ENCODE measurements around the gene GGT6.
"Not testable (repeated sequence)": the region's sequence is repeated elsewhere in the genome, so short reads cannot be mapped to it uniquely, and the experiment has no call there.

GGT6 gene, protein sequence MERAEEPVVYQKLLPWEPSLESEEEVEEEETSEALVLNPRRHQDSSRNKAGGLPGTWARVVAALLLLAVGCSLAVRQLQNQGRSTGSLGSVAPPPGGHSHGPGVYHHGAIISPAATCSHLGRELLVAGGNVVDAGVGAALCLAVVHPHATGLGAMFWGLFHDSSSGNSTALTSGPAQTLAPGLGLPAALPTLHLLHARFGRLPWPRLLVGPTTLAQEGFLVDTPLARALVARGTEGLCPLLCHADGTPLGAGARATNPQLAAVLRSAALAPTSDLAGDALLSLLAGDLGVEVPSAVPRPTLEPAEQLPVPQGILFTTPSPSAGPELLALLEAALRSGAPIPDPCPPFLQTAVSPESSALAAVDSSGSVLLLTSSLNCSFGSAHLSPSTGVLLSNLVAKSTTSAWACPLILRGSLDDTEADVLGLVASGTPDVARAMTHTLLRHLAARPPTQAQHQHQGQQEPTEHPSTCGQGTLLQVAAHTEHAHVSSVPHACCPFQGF

DNA sequence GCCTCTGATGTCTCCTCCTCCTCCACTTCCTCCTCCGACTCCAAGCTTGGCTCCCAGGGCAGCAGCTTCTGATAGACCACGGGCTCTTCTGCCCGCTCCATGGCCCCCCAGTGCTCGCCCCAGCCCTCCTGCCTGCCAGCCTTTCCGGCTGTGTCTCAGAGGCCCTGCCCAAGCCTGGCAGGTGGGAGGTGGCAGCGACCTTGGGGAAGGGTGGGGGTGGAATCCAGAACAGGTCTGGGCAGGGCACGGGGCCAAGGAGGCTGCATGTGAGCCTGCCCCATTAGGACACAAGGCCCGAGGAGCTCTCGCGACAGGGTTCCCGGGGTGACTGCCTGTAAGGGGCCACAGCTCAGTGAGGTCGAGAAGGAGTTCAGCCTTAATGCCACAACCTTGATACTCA lies at the start of gene GGT6:
TSS of gene GGT6 (minus strand) at position 157 of the 400 bp plus-strand sequence. CDS start at position 101, 56 bp downstream.
- no peak for DNase-seq

DNA sequence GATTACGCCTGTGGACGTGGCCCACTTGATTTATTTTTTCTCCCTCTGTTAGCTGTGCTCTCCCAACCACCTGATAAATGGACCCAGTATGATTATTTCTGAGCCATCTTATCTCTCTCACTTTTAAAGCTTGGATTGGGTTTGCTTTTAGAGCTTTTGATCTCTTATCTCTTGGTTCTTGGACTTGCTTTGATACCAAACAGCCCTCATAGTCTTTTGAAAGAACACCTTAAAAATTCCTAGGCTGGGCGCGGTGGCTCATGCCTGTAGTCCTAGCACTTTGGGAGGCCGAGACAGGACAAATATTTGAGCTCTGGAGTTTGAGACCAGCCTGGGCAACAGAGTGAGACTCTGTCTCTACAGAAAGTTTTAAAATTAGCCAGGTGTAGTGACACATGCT lies 49.8 kb upstream of the GGT6 start:
- DNase-seq = no peak

DNA sequence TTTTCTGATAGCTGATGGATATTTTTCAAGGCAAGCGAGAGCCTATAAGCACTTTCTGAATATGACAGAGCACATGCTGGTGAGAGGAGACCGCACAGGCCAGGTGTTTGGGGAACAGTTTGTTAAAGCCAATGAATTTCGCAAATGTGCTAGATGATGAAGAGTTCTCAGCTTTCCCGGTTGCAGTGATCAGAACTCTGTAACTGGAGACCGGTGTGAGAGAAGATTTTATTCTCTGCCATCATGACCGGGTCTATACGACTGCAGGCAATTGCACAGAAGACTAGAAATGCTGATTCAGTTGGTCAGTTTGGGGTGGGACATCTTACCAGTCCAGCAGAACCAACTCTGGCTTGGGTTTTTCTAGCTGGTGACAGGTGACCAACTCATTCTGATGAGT lies 49.4 kb upstream of the GGT6 start:
- no peak for DNase-seq

DNA sequence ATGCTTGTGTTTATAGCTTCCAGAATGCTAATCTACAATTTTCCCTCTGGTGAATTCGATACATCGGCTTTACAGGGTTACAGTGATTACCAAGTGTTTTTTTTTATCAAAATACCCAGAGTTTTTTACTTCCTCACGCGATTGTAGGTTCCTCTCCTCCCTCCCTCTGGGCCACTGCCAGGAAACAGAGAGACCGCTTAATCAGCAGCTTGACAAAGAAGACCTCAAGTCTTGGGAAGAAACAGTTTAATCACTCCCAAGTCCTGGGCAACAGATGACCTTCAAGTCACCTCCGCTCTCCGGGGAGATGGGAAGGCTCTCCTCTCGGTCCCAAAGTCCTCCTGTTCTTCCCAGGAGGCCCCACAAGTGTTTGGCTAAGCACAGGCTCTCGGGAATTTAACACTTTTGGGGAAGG lies 47.4 kb upstream of the GGT6 start:
- DNase-seq = no peak

DNA sequence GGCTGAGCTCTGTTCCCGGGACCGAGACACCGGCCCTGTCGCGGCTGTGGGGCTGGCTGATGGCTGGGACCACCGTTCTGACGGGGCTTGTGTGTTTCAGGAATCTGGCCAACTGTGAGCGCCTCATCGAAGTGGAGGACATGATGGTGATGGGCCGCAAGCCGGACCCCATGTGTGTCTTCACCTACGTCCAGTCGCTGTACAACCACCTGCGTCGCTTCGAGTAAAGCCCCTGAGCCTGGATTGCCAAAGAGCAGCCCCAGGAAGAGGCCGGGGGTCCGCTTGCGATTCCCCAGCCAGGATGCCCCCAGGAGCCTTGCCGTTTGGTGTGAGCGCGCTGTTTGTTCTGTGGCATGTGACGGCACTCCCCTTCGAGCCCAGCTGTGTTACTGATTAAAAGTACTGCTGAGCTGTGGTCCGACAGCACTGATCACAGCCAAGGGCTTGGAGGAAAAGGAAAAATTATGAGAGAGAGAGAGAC lies 46.9 kb upstream of the GGT6 start:
- no peak for DNase-seq

DNA sequence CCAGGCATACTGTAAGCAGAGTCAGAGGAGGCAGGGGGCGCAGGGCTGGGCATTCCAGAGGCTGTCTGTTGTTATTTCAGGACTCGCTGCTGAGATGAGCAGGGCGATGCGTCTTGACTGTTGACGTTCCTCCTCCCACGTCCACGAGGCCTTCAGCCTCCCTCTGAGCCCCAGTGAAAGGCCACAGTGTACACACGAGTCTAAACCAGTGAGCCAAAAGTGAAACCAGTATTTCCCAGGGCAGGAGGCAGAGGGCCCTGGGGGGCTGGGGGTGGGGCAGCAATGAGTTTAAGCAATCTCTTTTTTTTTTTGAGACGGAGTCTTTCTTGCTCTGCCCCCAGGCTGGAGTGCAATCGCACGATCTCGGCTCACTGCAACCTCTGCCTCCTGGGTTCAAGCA lies 45.4 kb upstream of the GGT6 start:
- no peak for DNase-seq

GRCh38 chr17:4604736-4605135 lies 44.4 kb upstream of the GGT6 start:
- DNase-seq = not testable (repeated sequence)

DNA sequence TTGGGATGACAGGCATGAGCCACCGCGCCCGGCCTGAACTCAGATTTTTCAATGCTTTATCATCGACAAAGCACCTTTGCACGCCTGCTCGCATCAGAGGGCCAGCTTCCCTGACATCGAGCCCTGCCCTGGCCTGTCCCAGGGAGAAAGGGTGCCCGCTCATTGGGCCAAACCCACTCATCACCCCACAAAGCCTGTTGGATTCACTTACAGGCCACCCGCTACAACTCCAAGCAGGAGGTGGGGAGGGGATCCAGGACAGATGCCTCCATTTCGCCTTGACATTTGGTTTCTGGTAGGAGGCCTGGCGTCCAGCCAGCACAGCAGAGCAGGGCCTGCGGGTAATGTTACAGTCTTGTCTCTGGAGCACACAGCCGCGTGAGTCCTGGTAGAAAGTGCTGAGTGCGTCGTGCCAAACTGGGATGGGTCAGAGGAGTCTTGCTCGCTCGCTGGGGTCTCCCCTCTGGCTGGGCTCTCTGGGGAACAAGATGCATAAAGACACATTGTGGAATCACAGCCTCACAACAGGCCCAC lies 43.8 kb upstream of the GGT6 start:
- no peak for DNase-seq

DNA sequence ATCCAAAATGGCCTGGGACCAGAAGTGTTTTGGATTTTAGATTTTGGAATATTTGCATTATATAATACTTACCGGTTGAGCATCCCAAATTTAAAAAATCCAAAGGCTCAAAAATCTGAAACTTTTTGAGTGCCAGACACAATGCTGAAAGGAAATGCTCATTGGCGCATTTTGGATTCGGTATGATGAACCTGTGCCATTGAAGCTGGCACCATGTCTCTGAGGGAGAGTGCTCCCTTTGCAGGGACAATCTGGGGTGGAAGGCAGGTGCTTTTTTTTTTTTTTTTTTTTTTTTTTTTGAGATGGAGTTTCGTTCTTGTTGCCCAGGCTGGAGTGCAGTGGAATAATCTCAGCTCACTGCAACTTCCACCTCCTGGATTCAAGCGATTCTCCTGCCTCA lies 41.7 kb upstream of the GGT6 start:
- no peak for DNase-seq

DNA sequence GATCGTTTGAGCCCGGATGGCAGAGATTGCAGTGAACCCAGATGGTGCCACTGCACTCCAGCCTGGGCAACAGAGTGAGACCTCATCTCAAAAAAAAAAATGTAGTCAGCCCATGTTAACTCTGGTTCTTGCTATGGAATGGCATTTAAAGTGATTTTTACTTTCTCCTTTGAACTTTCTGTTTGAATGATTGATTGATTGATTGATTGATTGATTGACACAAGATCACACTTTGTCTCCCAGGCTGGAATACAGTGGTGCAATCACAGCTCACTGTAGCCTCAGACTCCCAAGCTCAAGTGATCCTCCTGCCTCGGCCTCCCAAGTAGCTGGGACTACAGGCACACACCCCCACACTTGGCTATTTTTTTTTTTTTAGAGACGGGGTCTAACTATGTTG lies 40.9 kb upstream of the GGT6 start:
- DNase-seq = no peak

GRCh38 chr17:4600563-4600962 lies 40.2 kb upstream of the GGT6 start:
- DNase-seq = no peak

- DNase-seq = no peak
Observed at GRCh38 chr17:4599505-4600281, 39.3 kb upstream of the GGT6 start.

DNA sequence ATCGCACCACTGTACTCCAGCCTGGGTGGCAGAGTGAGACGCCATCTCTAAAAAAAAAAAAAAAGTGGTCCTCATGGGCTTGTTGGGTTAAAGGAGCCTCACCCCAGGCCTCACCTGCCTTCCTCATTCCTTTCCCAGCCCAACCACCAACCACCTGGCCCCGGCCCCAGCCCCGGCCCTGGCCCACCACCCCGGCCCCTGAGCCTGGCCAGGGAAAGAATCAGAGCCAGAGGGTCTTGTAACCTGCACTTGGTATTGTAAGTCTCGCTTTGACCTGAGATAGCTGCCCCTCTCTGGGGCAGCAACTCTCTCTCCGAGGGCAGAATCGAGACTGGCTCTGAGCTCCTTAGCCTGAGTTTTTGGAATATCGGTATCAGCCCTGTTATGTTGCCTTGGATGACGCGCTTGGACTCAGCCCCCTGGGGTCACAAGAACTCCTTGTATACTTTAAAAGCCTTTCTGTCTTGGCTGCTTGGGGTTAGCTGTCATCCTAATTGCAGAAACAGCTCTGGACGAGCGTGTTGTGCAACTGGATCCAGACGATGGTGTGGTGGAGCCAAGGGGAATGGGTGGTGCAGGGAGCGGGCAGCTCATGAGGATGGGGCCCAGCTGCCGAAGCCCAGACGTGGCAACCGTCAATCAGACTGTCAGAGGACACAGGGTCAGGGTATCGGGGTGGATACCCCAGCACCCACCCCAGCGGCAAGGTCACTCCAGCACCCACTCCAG lies 38.6 kb upstream of the GGT6 start:
- no peak for DNase-seq

- DNase-seq = no peak
Observed at GRCh38 chr17:4597975-4598374, 37.6 kb upstream of the GGT6 start.

- no peak for DNase-seq
Observed at GRCh38 chr17:4596636-4597380, 36.4 kb upstream of the GGT6 start.

DNA sequence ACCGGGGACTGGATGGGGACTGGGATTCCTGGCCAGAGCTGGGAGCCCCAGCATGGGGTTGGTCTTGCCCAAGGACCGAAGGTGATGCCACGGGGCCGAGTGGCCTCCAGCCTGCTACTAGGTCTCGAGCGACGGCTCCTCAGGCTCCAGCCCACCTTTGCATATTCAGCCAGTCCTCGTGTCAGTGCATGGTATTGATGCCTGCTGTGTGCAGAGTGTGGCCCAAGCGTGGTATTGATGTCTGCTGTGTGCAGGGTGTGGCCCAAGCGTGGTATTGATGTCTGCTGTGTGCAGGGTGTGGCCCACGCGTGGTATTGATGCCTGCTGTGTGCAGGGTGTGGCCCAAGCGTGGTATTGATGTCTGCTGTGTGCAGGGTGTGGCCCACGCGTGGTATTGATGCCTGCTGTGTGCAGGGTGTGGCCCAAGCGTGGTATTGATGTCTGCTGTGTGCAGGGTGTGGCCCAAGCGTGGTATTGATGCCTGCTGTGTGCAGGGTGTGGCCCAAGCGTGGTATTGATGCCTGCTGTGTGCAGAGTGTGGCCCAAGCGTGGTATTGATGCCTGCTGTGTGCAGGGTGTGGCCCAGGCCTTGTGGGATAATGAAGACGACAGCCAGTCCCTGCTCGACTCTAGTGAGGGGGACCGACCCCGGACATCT lies 35.4 kb upstream of the GGT6 start:
- not testable (repeated sequence) for DNase-seq

- DNase-seq = peak in 1 of 4 experiments; percentile 11
Observed at GRCh38 chr17:4594931-4595684, 34.7 kb upstream of the GGT6 start.

DNA sequence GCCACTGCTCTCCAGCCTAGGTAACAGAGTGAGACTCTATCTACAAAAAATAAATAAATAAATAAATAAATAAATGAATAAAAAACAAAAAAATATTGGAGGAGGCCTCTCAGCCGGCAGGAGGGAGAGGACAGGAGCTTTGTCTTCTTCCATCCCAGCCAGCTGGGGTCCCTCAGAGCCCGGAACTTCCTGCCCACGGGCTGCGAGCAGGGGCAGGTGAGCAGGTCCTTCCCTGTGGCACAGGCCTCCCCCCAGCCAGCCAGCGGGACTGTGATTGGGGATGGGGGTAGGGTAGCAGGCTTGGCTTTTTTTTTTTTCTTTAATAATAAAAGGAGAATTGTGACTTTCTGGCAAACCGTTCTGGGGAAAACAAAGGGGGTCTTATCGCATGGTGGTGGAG lies 34.0 kb upstream of the GGT6 start:
- DNase-seq = no peak

DNA sequence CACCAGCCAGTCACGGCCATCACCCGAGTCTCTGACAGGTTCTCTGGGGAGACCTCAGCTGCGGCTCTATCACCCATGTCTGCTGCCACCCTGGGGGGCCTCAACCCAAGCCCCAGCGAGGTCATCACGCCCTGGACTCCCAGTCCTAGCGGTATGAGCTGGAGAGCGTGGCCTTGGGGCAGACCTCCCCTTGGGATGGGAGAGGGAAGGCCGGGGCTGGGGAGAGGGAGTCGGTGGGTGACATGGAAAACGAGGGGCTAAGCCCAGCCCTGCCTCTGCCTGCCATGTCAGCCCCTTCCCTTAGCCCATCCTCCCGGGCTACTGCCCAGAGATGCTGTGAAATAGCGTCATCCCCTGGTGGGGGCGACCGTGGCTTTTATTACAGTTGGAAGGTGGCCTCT lies 32.6 kb upstream of the GGT6 start:
- no peak for DNase-seq

GRCh38 chr17:4592240-4593005 lies 32.0 kb upstream of the GGT6 start:
- no peak for DNase-seq

Measured in activated naive CD4-positive, alpha-beta T cell (primary cell).